Measurements from ENCODE around the gene ZNF467. TPM values are rescaled to one million over a fixed set of nuclear protein-coding genes. Genes with fewer than 3 reads are reported as not detected.

ZNF467 gene
- total RNA-seq, 1 donor from 2014 or later = 3.4 TPM

DNA sequence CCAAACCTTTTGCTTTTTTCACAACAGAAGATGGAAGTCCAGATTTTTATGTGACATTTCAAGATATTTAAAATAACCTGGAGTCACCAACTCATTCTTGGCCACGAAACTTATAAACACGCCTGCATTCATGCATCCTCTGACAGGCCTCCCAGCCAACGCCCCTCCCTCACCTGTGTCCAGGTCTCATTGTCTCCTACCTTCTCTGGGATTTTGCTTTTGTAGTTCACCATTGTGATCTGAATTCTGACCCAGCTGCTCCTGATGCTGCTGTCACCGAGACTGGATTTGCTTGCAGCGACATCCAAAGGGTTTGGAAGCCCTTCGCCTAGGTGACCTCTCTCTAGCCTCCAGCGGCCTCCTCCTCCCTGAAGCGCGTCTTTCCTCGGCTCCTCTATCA, 10.8 kb downstream of the ZNF467 start:
- Mint-ChIP-seq H3K4me1 (ENCODE audit: unreplicated experiment) (peaks cover 10% of the 10 kb centered on the region), H3K27me3 (ENCODE audit: unreplicated experiment) (peaks cover 57% of the 10 kb centered on the region), H3K36me3 (ENCODE audit: unreplicated experiment) (peaks cover 3% of the 10 kb centered on the region), H3K9me3 (ENCODE audit: unreplicated experiment) (no peaks in the 10 kb centered on the region), H3K4me3 (ENCODE audit: unreplicated experiment) (no peak overlapping the region), H3K27ac (ENCODE audit: unreplicated experiment) (no peak overlapping the region)
- TF ChIP-seq, protein P1, sequence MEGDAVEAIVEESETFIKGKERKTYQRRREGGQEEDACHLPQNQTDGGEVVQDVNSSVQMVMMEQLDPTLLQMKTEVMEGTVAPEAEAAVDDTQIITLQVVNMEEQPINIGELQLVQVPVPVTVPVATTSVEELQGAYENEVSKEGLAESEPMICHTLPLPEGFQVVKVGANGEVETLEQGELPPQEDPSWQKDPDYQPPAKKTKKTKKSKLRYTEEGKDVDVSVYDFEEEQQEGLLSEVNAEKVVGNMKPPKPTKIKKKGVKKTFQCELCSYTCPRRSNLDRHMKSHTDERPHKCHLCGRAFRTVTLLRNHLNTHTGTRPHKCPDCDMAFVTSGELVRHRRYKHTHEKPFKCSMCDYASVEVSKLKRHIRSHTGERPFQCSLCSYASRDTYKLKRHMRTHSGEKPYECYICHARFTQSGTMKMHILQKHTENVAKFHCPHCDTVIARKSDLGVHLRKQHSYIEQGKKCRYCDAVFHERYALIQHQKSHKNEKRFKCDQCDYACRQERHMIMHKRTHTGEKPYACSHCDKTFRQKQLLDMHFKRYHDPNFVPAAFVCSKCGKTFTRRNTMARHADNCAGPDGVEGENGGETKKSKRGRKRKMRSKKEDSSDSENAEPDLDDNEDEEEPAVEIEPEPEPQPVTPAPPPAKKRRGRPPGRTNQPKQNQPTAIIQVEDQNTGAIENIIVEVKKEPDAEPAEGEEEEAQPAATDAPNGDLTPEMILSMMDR (IDR thresholded peaks at IDR 0.05) = no peak
- DNase-seq (ENCODE audit: extremely low spot score, unreplicated experiment) = no peak

DNA sequence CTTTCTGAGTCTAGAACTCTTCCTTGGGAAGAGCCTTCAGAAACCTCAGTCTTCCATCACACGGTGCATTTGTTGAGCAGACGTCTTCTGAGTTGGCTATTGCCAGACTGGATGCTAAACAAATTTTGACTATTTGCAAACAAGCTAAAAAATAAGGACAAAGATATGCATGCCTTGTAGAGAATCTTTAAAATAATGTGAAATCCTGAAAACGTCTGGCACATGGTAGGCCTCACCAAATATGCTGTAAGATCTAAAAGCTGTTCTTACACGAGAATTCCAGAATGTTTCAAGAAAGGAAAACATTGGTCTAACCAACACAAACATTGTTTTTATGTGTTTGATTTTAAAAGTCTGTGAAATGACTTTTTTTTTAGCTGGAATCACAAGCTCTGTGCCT, 11.3 kb downstream of the ZNF467 start:
- TF ChIP-seq, protein P1 (IDR thresholded peaks at IDR 0.05) = no peak
- peaks cover 51% of the 10 kb centered on the region for H3K27me3 Mint-ChIP-seq (ENCODE audit: unreplicated experiment)
- no peak for DNase-seq (ENCODE audit: extremely low spot score, unreplicated experiment)
- no peaks in the 10 kb centered on the region for H3K9me3 Mint-ChIP-seq (ENCODE audit: unreplicated experiment)
- H3K36me3 Mint-ChIP-seq (ENCODE audit: unreplicated experiment) = no peaks in the 10 kb centered on the region
- H3K4me3 Mint-ChIP-seq (ENCODE audit: unreplicated experiment) = no peak overlapping the region
- peaks cover 10% of the 10 kb centered on the region for H3K4me1 Mint-ChIP-seq (ENCODE audit: unreplicated experiment)
- no peak overlapping the region for H3K27ac Mint-ChIP-seq (ENCODE audit: unreplicated experiment)

DNA sequence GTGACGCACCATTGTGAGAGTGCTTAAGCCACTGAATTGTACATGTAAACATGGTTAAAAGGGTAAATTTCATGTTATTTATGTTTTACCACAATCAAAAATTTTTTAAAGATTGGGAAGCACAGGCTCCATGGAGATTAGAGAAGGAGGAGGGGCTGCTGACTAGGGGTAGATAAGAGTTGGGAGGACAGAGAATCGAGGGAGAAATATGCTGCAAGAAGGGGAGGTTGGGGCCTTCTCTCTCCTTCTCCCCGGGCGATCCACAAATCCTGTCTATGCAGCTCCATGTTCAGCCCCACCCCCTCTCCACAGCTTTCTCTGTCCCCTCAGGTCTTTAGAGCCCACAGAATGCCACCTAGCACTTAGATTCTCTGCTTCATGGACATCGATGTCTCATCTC, 12.1 kb downstream of the ZNF467 start:
- H3K27ac Mint-ChIP-seq (ENCODE audit: unreplicated experiment) = no peak overlapping the region
- no peaks in the 10 kb centered on the region for H3K9me3 Mint-ChIP-seq (ENCODE audit: unreplicated experiment)
- H3K4me1 Mint-ChIP-seq (ENCODE audit: unreplicated experiment) = peaks cover 10% of the 10 kb centered on the region
- DNase-seq (ENCODE audit: extremely low spot score, unreplicated experiment) = no peak
- H3K36me3 Mint-ChIP-seq (ENCODE audit: unreplicated experiment) = no peaks in the 10 kb centered on the region
- peaks cover 51% of the 10 kb centered on the region for H3K27me3 Mint-ChIP-seq (ENCODE audit: unreplicated experiment)
- TF ChIP-seq, protein P1 (IDR thresholded peaks at IDR 0.05) = no peak
- H3K4me3 Mint-ChIP-seq (ENCODE audit: unreplicated experiment) = no peak overlapping the region

DNA sequence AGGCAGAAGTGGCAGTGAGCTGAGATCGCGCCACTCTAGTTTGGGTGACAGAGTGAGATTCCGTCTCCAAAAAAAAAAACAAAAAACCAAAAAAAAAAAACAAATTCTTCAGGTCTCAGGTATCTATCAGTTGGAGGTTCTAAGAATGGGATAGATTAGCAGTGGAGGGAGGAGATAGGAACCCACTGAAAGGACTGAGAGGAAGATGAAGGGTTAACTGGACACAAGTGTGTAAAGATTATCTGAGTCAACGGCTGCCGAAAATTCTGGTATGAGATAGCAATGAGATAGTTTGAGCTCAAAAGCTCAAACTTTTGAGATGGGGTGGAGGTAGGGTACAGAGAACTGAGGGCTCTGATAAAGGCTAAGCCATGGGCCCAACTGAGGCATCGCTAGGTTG, 12.8 kb downstream of the ZNF467 start:
- peaks cover 45% of the 10 kb centered on the region for H3K27me3 Mint-ChIP-seq (ENCODE audit: unreplicated experiment)
- H3K4me3 Mint-ChIP-seq (ENCODE audit: unreplicated experiment) = no peak overlapping the region
- no peaks in the 10 kb centered on the region for H3K36me3 Mint-ChIP-seq (ENCODE audit: unreplicated experiment)
- H3K4me1 Mint-ChIP-seq (ENCODE audit: unreplicated experiment) = peaks cover 5% of the 10 kb centered on the region
- H3K27ac Mint-ChIP-seq (ENCODE audit: unreplicated experiment) = no peak overlapping the region
- no peaks in the 10 kb centered on the region for H3K9me3 Mint-ChIP-seq (ENCODE audit: unreplicated experiment)
- DNase-seq (ENCODE audit: extremely low spot score, unreplicated experiment) = no peak
- TF ChIP-seq, protein P1 (IDR thresholded peaks at IDR 0.05) = no peak

DNA sequence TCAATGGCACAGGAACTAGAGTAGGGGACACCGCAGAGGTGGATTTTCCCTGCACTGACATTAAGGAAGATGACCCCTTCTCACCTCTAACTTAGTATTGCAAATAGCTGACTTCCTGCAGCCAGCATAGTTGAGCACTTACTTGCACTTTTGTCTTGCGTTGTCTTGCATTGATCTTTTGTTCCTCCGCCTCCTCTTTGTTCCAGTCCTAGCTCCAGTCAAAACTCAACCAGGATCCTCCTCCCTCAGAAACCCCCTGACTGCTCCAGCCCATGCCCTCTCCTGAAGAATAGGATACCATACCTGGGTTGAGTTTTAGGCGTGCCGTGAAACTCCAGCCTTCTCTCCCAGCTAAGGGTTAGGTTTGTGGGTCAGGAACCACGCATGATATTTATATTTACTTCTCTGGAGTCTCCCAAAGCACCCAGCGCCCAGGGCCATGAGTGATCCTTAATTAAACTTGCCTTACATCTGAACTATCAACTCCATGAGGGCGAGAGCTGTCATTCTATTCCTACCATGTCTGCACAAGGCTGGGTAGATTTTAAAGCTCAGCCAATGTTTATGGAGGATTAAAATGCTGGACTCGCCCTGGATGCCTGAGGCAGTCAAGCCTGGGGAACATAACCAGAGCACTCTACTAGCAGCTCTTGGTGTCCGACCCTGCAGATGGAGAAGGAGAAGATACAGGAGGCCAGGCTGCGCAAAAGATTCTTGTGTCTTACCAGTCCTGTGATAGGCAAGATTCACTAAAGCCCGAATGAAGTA, 14.1 kb downstream of the ZNF467 start:
- H3K27ac Mint-ChIP-seq (ENCODE audit: unreplicated experiment) = no peak overlapping the region
- peaks cover 40% of the 10 kb centered on the region for H3K27me3 Mint-ChIP-seq (ENCODE audit: unreplicated experiment)
- no peaks in the 10 kb centered on the region for H3K4me1 Mint-ChIP-seq (ENCODE audit: unreplicated experiment)
- H3K36me3 Mint-ChIP-seq (ENCODE audit: unreplicated experiment) = no peaks in the 10 kb centered on the region
- TF ChIP-seq, protein P1 (IDR thresholded peaks at IDR 0.05) = no peak
- H3K4me3 Mint-ChIP-seq (ENCODE audit: unreplicated experiment) = no peak overlapping the region
- no peaks in the 10 kb centered on the region for H3K9me3 Mint-ChIP-seq (ENCODE audit: unreplicated experiment)
- DNase-seq (ENCODE audit: extremely low spot score, unreplicated experiment) = no peak
